GM03348 (cell line): ENCODE data around the gene VENTX.
"Not testable (repeated sequence)": the region's sequence is repeated elsewhere in the genome, so short reads cannot be mapped to it uniquely, and the experiment has no call there.

Source experiments
- DNase-seq: peaks from one replicate; pipeline ENCODE4 v3.0.0; 2012; ENCODE audit warnings: low spot score

VENTX gene

DNA sequence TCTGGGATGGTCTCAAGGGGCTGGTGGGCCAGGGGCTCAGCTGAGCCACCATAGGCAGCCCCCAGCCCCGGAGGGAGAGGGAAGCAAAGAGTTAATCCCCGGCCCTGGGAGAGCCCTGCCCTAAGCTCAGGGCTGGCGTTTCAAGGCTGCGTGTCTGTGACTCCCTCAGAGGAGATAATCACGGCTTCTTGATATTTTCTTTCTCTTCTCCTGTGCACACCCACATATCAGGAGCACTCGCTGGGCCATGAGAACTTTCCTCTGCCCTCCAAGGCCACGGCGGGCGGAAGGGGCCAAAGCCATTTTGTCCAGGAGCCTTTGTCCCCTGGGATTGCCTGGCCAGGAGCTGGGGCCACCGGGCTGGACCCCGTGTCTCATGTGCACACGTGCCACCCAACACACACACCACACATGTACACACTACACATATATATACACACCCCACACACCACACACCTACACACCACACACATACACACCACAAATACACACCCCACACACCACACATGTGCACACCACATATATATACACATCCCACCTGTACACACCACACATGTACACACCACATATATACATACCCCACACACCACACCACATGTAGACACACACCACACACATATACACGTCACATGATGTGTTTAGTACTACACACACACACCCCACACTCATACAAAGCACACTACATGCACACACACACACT is 16.9 kb downstream of the VENTX start:
- DNase-seq = no peak

DNA sequence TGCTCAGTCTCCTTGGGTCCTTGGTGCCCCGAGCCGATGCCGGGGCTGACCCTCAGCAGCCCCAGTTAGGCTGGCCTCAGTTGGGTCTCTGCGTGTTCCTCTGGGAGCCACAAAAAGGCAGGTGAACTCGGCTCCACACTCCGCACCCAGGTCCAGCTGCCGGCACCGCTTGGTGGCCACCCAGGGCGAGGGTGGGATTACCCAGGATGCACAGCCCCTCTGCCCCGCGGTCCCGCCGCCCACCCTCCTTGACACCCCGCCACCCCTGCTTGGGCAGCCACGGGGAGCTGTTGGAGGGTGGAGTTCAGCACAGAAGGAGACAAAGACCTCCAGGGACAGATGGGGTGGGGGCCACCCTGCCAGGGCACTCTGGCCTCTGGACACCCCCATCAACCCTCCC is 17.7 kb downstream of the VENTX start:
- no peak for DNase-seq

DNA sequence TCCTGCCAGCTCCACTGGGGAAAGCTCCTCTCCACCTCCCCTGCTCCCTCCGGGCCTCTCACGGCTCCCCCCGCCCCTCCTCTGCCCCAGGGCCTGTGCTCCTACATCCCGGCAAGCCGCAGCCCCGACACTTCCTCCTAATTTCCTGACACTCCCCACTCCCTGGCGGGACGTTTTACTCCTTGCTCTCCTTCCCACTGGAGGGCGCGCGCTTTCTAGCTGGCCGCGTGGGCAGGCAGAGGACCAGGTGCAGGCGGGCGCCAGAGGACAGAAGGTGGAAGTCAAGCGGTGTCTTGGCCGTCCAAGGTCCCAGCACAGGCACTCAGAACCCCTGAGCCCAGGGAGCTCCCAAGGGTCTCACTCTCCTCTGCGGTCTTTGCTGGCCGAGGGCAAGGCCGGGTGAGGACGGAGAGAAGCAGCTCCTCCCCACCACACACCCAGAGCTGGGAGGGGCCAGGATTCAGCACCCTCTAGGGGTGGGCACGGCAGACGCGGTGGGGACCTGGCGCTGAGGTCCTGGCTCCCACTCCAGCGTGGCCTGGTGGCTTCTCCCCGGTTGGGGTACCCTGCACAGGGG is 19.9 kb downstream of the VENTX start:
- DNase-seq = peak; percentile 69

DNA sequence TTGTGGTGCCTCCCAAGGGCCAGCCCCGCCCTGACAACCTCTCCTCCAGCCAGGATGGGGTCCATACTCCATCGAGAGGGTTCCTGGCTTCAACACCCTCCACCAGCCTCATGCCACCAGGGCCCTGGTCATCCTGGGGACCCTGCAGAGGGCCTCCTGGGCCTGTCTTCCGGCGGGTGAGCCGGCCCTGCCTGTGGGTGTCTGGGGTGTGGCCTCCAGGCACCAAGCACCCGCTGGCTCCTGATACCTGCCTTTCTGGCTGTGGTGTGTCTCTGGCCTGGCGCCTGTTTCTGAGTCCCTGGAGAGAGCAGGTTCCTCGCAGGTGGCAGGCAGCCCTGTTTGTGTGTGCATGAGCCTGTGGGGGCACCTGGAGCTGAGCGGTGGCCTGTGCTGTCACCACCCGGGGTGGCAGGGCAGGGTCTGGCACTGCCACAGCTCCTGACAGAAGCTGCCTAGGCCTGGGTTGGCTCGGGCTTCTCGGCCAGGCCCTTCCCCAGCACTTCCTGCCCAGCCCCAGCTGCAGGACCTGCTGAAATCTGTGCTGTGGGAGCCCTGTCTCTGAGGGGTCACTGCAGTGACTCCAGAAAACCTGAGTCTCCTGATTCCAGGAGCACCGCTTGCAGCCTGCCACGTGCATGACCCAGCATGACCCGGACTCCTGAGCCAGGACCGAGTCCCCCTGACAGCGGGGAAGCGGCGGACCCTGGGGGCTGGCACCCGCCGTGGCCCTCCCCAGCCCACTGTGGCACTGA is 20.6 kb downstream of the VENTX start:
- no peak for DNase-seq

DNA sequence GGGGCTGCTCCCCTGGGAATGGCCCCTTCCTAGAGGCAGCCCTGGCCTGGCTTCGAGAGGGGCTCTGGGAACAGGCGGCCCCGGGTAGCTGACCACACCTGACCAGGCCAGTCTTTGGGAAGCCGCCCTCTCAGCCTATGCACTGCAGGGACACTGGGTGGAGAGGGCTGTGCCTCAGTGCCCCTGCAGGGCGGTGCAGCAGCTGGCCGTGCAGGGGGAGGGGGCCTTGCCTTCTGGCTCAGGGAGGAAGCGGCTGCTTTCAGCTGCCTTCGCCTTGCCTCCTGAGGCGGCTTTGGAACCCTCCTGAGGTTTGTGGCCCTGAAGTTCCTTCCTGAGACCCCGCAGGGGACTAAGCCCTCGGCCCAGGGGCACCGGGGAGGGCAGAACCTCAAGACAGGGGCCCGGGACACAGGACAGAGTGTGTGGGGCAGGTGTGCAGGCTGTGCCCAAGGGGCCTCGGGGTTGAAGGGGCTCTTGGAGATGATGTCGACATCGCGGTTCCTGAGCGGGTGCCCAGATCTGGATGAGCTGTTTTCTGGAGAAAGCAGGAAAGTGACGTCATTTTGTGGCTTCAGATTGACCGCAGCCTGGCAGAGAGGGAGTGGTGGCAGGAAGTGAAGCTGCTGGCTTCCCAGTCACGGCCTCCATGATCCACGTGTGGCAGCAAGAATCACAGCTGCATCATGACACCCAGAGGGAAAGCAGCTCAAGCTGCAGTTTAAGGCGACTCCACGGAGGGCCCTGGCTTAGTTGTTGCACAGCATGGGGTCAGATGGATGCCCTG is 21.4 kb downstream of the VENTX start:
- peak; percentile 96 for DNase-seq

DNA sequence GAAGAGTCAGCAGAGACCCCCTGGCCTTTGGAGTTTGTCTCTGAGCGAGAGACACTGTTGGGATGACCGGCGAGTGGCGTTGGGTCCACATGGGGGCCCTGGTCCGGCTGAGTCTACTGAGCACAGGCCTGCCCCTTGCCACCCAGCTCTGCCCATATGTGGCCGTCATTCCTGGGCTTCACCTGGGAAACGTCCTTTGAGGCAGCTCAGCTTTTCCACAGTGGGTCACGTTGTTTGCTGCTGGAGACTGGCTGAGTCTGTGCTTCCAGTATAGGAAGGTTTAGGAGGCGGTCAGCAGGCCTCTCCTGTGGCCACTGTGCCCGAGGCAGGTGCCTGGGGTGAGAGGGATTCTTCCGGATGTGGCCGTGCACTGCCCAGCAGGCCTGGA is 21.9 kb downstream of the VENTX start:
- no peak for DNase-seq

DNA sequence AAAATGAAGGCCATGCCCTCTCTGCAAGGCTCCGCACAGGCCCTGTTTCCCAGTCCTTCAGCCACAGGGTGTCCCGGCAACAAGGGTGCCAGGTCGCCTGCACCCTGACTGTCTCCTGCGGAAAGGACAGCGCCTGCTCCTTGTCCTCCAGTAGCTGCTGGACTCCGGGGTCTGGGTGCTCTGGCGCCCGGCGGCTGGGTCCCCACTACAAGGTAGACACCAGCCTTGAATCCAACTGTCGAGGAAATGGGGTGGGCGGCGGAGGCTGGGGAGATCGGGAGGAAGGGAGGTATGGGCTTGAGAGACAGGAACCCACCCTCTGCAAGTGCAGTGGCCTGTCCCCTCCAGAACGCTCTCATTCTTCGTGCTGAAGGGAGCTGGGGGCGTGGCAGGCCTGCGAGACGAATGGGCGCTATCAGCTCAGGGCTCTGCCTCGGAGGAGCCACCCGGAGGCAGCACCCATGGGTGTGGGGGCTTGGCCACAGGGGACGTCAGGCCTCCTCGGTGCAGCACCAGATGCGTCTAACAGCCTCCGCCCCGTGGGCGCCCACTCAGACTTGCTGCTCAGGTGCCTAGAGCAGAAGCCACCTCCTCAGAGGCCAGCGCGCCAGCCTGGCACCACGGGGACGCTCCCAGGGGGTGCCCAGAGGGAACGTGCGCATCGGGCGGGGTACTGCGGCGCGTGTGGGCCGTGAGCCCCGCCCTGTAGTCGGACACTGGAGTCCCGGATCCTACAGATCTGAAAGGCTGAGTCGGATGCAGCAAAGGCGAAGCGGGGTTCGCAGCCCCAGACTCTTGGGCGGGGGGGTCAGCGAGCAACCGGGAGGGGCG is 23.5 kb downstream of the VENTX start:
- DNase-seq = peak; percentile 79

DNA sequence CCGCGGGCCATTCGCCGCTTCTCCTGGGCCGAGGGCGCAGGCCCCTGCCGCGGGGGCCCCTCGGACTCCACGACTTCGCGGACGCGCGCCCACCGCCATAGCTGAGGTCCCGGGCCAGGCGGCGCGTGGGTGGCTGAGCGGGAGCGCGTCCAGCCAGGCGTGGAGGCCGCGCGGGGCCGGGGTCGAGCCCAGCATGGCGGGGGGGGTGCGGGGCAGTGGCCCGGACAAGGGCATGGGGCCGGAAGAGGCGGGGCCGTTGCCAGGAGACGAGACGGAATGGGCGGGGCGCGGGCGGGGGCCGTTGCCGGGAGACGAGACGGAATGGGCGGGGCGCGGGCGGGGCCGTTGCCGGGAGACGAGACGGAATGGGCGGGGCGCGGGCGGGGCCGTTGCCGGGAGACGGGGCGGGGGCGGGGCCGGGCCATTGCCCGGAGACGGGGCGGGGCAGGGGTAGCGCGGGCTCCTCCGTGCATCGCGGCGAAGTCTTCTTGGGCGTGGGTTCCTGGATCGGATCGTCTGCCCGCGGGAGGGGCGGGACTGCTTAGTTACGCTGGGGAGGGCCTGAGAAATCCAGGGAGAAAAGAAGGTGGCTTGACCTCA is 24.2 kb downstream of the VENTX start:
- peak; percentile 96 for DNase-seq

DNA sequence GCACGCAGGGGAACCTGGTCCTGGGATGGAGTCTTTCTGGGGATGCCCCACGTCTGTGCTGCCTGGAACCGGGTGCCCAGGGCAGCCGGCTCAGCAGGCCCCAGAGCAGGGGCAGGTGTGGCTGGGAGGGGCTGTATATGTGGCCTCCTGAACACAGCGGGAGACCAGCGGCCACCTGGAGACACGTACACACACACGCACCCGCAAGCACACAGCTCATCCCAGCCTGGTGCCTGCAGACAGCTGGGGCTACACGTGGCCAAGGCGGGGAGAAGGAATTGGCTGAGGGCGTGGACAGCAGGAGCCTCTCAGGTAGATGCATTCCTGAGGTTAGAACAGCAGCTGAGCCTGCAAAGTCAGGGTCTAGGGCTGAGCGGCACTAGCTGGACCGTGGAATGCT is 25.0 kb downstream of the VENTX start:
- DNase-seq = no peak

DNA sequence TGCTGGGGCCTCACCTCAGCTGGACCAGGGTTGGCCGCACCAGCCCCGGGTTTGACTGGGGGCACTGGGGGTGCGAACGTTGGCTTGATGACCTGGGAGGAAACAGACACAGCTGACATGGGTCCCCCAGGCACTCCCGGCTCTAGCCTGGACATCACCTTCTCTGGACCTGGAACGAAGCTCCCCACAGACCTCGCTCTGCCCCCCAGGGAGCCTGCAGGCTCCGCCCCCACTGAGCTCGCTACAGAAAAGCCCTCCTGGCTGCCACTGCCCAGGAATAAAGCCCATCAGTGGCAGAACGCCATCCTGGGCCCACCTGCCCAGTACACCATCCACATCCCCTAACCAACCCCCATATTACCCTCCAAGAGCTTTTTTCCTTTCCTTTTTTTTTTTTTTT is 26.0 kb downstream of the VENTX start:
- no peak for DNase-seq

DNA sequence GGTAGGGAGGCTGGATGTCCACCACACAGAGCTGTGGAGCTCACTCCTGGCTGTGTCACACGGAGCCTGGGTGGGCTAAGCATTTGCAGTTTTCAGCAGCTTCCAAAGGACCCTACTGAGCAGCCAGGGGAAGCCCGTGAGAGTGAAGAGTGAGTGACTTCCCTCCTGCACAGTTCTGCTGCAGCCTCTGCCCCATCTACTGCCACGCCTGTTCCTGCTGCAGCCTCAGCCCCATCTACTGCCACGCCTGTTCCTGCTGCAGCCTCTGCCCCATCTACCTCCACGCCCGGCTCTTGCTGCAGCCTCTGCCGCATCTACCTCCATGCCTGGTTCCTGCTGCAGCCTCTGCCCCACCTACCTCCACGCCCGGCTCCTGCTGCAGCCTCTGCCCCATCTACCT is 26.8 kb downstream of the VENTX start:
- no peak for DNase-seq

DNA sequence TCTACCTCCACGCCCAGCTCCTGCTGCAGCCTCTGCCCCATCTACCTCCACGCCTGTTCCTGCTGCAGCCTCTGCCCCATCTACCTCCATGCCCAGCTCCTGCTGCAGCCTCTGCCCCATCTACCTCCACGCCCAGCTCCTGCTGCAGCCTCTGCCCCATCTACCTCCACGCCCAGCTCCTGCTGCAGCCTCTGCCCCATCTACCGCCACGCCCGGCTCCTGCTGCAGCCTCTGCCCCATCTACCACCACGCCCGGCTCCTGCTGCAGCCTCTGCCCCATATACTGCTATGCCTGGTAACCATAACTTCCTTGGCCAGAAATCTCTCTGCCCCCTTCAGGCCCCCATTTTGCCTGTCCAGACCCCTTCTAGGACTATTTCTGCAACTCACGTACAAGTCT is 27.4 kb downstream of the VENTX start:
- DNase-seq = not testable (repeated sequence)

DNA sequence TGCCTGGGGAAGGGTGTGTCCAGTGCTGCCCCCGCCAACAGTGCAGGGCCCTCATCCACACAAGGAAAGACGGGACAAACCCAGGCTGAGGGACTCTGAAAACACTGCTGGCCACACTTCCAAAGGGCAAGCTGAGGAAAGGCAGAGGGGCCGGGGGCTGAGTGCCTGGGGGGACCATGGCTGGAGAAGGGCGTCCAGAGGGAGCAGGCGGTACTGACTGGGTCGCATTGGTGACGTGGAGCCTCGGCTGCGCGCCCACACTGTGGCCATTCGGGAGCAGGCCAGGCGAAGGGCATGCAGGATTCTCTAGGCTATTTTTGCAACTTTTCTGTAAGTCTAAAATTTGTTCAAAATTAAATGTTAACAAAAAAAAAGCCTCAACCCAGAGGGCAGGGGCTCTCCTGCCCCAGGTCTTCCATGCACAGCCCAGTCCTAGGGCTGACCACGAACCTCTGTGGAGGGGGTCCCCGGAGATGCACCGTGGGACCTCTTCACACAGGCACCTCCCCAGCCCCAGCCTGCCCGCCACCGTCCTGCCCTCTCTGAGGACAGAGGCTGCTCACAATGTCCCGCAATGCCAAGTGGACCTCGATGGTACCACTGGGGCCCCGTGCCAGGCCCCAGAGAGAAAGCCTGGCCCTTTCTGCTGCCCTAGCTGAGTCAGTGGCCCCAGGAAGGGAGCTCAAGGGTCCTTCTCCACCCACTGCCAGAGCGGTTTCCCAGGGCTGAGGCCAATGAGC is 28.6 kb downstream of the VENTX start:
- DNase-seq = no peak

DNA sequence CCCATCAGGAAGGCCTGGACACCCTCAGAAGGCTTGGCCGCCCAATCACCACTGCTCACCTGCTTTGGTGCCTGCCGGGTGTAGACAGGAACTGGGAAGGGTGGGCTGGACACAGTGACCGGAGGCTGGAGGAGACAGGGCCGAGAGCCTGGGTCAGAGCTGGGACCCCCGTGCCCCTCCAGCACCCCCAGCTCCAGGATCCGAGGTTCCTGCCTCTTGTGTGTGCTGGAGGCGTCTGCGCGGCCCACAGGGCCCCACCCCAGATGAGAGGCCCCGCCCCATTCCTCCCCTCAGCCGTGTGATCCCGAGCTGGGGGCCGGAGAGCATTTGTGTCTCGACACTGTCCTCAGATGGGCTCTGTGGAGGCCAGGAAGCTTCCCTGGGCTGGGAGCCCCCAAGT is 29.6 kb downstream of the VENTX start:
- DNase-seq = no peak

DNA sequence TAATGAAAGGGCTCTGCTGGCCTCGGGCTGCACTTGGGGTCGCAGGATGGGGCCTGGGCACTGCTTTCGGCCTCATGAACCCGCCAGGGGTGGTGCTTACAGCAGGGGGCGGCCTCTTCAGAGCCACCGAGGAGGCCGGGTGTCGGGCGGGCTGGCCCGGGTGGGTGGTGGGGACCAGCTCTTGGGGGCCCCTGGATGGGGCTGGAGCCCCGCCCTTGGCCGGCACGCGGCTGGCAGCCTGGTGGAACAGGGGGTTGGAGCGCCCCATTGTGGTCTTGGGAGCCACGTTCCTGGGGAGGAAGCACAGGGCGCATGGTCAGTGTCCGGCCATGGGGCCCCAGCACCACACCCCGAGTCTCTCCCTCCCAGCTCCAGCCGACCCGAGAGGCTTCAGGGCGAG is 30.2 kb downstream of the VENTX start:
- DNase-seq = no peak

DNA sequence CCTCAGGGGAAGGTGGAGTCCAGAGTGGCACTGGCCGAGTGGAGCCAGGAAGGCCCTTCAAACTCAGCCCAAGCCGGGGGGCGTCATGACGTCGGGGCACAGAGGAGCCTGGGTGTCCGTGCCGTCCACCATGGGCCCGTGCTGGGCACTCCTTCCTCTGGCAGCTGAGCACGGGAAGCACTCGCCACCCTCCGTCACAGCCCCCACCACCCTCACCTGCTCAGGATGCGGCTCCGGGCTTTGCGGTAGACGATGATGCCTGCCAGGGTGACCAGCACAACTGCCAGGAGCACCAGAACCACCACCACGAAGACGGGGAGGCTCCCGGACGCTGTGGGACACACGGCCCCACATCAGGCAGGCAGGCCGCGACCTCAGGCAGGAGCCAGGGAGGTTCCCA is 30.9 kb downstream of the VENTX start:
- DNase-seq = no peak

DNA sequence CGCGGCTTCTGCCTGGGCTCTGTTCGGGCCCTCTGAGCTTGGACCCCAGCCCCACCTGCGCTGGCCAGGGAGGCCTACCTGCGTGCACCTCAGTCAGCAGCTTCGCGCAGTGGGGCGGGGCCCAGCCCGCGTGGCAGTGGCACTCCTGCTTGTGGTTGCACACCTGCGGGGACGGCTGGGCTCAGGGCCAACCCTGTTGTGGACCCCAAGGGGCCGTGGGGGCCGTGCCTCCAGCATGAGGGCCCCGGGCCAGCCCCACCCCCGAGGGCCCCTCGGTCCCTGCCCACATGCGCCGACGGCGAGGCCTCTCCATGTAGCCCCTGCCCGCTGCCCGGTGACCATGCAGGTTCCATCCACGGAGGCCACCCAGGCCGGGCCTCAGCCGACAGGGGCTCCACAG is 31.7 kb downstream of the VENTX start:
- DNase-seq = no peak

DNA sequence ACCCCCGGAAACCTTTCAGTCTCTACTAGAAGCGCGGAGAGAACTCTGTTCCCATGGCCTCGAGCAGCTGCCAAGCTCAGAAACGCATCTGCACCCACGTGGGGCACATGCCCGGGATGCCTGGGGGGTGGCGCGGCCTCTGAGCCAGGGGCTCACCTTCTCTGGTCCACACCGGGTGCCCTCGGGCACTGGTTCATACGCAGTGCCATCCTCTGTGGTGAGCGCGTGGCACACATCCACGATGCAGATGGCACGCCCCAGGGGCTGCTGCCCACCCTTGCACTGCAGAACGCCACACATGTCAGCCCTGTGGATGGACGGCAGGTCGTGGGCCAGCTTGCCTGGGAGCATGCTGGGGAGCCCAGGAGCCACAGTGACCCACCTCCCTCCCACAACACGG is 32.5 kb downstream of the VENTX start:
- no peak for DNase-seq

DNA sequence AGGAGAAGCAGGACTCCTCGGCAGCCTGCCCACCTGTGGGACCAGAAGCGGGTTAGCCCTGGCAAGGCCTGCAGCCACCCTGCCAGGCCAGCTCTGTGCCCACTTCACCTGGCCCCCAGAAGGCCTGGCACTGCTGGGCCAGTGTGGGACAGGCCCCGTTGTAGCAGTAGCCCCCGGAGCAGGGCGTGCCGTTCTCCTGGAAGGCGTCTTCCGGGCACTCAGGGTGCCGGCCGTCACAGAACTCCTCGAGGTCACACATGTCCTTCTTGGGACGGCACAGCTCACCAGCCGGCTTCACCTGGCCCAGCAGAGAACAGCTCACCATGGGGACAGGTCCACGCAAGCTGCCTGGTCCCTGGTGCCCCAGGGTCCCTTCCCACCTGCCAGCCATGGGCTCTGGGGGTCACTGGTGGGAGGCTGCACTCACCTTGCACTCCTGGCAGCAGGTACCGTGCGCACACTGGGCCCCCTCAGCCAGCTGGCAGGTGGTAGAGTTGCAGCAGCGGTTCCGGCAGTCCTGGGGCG is 33.2 kb downstream of the VENTX start:
- no peak for DNase-seq

DNA sequence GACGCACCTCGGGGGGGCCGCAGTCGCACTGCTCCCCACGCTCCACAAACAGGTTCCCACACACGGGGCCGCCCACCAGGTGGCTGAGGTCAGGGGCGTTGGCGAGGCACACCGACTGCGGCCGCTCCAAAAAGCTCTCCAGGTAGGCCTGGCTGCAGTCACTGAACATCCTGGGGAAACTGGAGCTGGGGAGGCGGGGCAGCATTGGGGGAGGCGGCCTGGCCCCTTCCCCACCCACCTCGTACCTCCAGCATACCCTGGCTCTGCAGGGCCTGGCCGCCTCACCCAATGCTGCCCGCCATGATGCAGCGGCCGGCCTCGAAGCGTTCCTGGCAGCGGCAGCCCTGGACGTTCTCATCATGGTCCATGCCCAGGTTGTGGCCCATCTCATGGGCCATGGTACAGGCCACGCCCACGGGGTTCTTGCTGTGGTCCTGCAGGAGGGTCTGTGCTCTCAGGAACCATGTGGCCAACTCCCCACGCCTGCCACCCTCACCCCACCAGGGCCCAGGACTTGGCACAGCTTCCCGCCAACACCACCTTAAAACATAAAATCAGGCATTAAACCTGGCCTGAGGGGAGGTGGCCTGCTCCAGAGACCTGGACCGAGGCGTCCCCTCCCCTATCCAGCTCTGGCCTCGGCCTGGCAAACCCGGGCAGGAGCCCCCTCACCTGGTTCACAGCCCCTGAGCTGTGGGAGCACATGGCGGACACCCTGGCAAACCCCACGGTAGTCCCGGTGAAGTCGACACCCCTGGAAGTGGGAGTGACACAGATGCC is 34.1 kb downstream of the VENTX start:
- DNase-seq = no peak
